NCI-H510A treated with DMSO at 0.1 percent for 48 hours (cell line): ENCODE results near the gene OLFML2A.
"Not testable (repeated sequence)": the region's sequence is repeated elsewhere in the genome, so short reads cannot be mapped to it uniquely, and the experiment has no call there.

Source experiments
- DNase-seq: peaks from one replicate; lab custom pipeline; 2025; lab: John Stamatoyannopoulos, UW

OLFML2A gene

DNA sequence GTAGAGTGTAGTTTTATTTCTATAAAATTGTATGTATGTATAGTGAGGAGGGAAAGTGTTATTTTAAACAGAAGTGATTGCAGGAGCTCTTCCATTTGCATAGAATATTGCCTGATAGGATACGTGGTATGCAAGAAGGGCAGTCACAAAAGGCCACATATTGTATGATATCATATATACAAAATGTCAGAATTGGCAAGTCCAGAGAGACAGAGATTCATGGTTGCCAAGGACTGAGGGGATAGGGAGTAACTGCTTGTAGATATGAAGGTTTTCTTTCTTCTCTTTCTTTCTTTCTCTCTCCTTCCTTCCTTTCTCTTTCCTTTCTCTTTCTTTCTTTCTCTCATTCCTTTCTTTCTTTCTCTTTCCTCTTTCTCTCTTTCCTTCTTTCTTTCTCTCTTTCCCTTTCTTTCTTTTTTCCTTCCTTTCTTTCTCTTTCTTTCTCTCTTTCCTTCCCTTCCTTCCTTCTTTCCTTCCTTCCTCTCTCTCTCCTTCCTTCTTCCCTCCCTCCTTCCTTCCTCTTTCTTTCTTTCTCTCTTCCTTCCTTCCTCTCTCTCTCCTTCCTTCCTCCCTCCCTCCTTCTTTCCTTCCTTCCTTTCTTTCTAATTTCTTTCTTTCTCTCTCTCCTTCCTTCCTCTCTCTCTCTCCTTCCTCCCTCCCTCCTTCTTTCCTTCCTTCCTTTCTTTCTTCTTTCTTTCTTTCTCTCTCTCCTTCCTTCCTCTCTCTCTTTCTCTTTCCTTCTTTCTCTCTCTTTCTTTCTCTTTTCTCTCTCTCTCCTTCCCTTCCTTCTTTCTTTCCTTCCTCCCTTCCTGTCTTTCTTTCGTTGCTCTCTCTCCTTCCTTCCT lies 51.8 kb downstream of the OLFML2A start:
- DNase-seq, result no peak

- DNase-seq, result no peak
Observed at GRCh38 chr9:124829334-124829669, 52.4 kb downstream of the OLFML2A start.

- DNase-seq, result no peak
Observed at GRCh38 chr9:124830593-124830992, 53.7 kb downstream of the OLFML2A start.

- DNase-seq, result no peak
Observed at GRCh38 chr9:124831642-124832364, 54.9 kb downstream of the OLFML2A start.

DNA sequence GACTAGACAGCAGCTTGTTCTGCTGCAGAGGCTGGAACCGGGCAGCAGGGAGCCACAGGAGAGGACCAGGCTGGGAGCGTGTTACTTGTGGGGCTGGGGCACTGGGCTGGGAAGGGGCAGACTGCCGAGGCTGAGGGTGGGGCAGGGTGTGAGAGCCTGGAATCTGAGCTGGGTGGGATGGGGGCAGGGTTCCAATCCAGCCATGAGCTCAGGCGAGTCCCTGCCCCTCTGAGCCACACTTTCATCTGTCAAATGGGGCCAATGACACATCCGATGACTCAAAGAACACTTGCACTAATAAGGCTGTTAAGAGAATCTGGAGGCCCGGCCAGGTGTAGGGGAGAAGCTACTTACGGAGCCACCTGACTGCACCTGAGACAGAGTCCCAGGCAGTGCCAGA lies 57.7 kb downstream of the OLFML2A start:
- DNase-seq, result no peak

DNA sequence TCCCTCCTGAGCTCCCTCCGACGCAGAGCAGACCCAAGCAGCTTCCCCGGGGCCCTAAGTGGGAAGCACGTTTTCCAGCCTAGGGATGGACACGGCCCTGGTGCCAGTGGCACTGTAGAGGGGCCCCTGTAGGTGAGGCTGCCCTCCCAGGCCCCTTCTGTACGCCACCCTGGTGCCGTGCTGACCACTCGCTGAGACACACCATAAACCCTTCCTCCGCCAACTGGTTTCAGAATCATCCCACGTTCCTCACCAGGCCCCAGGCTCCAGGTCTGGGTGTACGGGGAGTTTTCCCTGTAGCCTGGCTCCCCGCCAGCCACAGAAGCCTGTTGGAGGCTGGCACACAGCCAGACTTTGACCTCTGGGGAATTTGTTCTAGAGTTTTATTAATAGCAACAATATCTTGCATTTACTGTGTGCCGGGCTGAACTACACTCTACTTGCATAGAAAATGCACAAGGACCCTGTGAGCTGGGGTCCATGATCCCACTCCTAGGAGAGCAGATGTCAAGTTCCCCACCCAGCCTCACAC lies 58.2 kb downstream of the OLFML2A start:
- peak; percentile 64 for DNase-seq

- DNase-seq, result not testable (repeated sequence)
Observed at GRCh38 chr9:124838132-124838531, 61.2 kb downstream of the OLFML2A start.

GRCh38 chr9:124838567-124839275 lies 61.8 kb downstream of the OLFML2A start:
- DNase-seq, result not testable (repeated sequence)

GRCh38 chr9:124839612-124840299 lies 62.8 kb downstream of the OLFML2A start:
- no peak for DNase-seq

DNA sequence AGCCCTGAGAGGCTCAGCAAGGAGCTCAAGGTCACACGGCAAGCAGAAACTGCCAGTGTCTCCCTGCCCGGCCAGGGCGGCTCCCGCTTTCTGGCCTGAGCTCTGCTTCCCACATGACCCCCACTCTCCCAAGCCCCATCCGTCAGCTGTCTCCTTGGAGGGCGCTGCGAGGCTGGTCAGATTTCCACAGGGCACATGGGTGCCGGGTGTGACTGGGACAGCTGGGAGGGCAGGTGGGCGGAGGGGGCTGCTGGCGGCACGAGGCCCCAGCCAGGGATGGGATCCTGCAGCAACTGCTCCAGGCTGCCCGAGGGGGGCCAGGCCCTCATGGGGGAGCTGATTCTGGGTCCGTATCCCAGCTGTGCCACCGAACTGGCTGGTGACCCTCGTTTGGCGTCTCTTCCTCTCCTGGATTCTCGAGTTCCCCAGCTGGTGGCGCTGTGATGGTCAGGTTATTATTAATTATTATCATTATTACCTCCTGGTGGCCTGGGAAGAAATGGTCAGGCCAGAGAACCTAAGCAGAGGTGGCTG lies 63.4 kb downstream of the OLFML2A start:
- DNase-seq, result no peak

- no peak for DNase-seq
Observed at GRCh38 chr9:124841075-124841821, 64.3 kb downstream of the OLFML2A start.

GRCh38 chr9:124843456-124844034 lies 66.6 kb downstream of the OLFML2A start:
- no peak for DNase-seq

GRCh38 chr9:124844291-124844690 lies 67.4 kb downstream of the OLFML2A start:
- DNase-seq, result no peak

- DNase-seq, result not testable (repeated sequence)
Observed at GRCh38 chr9:124846467-124846866, 69.5 kb downstream of the OLFML2A start.

GRCh38 chr9:124846969-124847368 lies 70.0 kb downstream of the OLFML2A start:
- DNase-seq, result no peak

DNA sequence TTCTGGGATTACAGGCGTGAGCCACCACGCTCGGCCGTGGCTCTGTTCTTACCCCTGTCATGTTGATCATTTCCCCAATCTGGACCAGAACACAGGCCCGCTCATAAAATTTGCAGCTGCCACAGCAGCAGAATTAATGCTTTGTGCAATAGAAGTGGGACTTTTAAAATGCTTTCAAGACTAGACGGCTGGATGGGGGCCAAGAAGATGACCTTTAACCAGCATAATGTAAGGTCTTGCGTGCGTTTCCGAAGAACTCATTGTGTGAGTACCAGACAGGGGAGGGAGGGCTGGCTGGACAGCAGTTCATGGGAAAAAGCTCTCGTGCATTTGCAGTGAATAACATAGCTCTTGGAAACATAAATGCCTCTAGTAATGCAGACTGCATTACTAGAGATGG lies 72.9 kb downstream of the OLFML2A start:
- DNase-seq, result no peak

GRCh38 chr9:124852121-124852828 lies 75.3 kb downstream of the OLFML2A start:
- no peak for DNase-seq

DNA sequence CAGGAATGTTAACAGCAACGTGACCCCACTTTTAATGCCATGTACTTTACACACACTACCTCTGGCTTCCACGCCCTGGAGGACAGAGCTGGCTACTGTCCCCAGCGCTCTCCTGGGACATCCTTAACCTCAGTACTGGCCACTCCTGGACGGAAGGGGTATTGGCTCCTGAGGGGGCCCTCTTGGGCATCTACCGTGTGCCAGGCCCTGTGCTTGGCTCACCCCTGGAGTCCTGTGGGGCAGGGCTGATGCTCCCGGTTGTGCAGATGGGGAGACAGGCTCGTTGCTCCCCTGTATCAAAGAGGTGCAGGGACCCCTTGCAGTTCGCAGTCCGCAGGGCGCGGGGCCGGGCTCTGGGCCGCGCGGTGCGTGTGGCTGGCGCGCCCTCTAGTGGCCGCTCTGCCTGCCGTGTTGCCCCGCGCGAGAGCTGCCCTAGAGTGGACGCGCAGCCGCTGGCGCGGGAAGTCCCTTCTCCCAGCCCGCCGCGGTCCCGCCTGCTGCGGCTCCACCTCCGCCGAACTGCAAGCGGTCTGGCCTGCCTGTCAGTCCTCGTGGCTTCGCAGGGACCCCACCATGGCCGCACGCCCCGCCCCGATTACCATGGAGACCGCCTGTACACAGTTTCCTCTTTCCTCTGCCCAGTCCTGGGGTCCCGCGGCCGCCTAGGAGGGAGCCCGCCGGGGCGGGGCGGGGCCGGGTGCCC lies 76.0 kb downstream of the OLFML2A start, which contains the start of gene WDR38:
WDR38 (plus strand) TSS at position 632 of the 703 bp plus-strand sequence. CDS start 72 bp downstream, outside the sequence.
- peak; percentile 73 for DNase-seq

- DNase-seq, result no peak
Observed at GRCh38 chr9:124853605-124854143, 76.7 kb downstream of the OLFML2A start.
